ENCODE measurements around the gene EML3.
A peak's percentile ranks its signal among the peaks of the same experiment; 100 is the strongest.
"Not testable (repeated sequence)": the region's sequence is repeated elsewhere in the genome, so short reads cannot be mapped to it uniquely, and the experiment has no call there.

The EML3 gene

DNA sequence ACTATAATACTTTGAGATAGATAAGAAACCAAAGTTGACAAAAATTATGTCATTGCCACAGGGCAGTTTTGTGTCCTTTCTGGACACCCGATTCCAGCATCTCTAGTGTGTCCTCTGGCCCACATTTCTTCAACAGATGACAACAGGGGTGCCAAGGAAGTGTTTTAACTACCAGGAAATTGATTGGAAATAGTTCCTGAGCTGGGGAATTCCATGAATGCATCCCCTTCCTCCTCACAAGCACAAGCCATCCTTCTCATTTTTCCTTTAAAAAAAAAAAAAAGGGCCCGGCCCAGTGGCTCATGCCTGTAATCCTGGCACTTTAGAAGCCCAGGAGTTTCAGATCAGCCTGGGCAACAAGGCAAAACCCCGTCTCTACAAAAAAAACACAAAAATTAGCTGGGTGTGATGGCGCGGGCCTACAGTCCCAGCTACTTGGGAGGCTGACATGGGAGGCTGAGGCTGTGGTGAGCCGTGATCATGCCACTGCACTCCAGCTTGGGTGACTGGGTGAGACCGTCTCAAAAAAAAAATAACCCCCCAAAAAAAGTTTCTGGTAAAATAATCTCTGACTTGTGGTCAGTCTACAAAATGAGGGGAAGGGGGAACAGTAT, 10.0 kb upstream of the EML3 start:
- H3K9ac ChIP-seq = peak overlapping the region; percentile 20; the same call in 1 of the 2 replicates

DNA sequence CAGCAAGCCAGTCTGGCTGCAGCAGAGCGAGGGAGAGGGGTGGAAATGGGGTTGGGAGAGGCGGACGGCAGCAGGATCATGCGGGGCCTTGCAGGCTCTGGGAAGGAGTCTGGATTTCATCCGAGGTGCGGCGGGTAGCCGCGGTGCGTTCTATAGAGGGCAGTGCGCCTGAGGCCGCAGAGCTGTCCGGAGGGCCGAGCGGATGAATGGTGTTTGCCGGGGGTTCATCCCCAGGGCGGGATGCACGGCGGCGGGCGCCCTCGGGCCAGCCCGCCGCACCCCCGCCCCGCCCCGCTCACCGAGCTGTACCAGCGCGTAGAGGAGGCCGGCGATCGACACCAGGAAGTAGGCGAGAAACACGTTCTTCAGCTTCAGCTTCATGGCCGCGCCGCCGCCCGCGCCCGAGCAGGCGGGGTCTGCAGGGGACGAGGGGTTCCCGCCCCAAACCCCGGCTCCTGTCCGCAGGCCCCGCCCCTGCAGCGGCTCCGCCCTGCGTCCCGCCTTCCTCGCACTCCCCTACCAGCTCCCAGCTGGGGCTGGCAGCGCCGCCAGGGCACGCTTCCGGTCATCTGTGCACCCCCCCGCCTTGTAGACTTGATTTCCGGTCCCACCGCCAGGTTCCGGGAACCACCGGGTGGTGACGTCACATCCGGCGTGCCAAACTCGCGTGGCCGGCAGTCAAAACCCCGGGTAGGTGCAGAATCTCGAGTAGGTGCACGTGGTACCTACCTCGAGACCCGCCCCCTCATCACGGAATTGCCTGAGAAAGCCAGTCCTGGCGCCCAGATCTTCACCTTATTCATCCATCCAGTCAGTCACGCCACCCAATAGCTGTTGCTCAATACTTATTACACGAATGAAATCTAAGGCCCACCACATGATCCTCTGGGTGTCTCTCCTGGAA, 9.2 kb upstream of the EML3 start, which contains the start of gene B3GAT3:
TSS of gene B3GAT3 (minus strand) at position 420 of the 904 bp plus-strand sequence. CDS start at position 381, 39 bp downstream.
- Histone ChIP-seq H4K20me1 (ENCODE audit: insufficient read depth) (no peaks in the 10 kb centered on the region), H2AFZ (ENCODE audit: low read depth) (peak within 1 kb of the TSS; percentile 70; the same call in 1 of the 2 replicates), H3K36me3 (ENCODE audit: insufficient read depth) (no peaks in the 10 kb centered on the region), H3K4me1 (ENCODE audit: low read depth, poor library complexity, severe bottlenecking) (peaks cover 22% of the 10 kb centered on the region), H3K9ac (peak within 1 kb of the TSS; percentile 65; the same call in 1 of the 2 replicates), H3K4me3 (IDR thresholded peaks at IDR 0.05; ENCODE audit: insufficient read depth, low read depth, low read length) (no peak within 1 kb of the TSS), H3K27ac (peak within 1 kb of the TSS; percentile 56), H3K79me2 (ENCODE audit: insufficient read depth, low read depth) (no peaks in the 10 kb centered on the region), H3K4me2 (peak within 1 kb of the TSS; percentile 71), H3K27me3 (ENCODE audit: insufficient read depth, low read depth) (no peaks in the 10 kb centered on the region)
- TF ChIP-seq, protein P1, sequence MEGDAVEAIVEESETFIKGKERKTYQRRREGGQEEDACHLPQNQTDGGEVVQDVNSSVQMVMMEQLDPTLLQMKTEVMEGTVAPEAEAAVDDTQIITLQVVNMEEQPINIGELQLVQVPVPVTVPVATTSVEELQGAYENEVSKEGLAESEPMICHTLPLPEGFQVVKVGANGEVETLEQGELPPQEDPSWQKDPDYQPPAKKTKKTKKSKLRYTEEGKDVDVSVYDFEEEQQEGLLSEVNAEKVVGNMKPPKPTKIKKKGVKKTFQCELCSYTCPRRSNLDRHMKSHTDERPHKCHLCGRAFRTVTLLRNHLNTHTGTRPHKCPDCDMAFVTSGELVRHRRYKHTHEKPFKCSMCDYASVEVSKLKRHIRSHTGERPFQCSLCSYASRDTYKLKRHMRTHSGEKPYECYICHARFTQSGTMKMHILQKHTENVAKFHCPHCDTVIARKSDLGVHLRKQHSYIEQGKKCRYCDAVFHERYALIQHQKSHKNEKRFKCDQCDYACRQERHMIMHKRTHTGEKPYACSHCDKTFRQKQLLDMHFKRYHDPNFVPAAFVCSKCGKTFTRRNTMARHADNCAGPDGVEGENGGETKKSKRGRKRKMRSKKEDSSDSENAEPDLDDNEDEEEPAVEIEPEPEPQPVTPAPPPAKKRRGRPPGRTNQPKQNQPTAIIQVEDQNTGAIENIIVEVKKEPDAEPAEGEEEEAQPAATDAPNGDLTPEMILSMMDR (conservative IDR thresholded peaks at IDR 0.05; ENCODE audit: low read depth, low read length) = no peak

More for the DNA sequence above, 10.0 kb upstream of the EML3 start:
- Histone ChIP-seq H2AFZ (ENCODE audit: low read depth) (peak overlapping the region; percentile 70; the same call in 1 of the 2 replicates), H4K20me1 (ENCODE audit: insufficient read depth) (no peaks in the 10 kb centered on the region), H3K4me2 (peak overlapping the region; percentile 47), H3K79me2 (ENCODE audit: insufficient read depth, low read depth) (no peaks in the 10 kb centered on the region), H3K4me3 (IDR thresholded peaks at IDR 0.05; ENCODE audit: insufficient read depth, low read depth, low read length) (no peak overlapping the region), H3K36me3 (ENCODE audit: insufficient read depth) (no peaks in the 10 kb centered on the region), H3K27ac (peak overlapping the region; percentile 56), H3K4me1 (ENCODE audit: low read depth, poor library complexity, severe bottlenecking) (peaks cover 22% of the 10 kb centered on the region), H3K27me3 (ENCODE audit: insufficient read depth, low read depth) (no peaks in the 10 kb centered on the region)
- TF ChIP-seq, protein P1 (conservative IDR thresholded peaks at IDR 0.05; ENCODE audit: low read depth, low read length) = no peak

DNA sequence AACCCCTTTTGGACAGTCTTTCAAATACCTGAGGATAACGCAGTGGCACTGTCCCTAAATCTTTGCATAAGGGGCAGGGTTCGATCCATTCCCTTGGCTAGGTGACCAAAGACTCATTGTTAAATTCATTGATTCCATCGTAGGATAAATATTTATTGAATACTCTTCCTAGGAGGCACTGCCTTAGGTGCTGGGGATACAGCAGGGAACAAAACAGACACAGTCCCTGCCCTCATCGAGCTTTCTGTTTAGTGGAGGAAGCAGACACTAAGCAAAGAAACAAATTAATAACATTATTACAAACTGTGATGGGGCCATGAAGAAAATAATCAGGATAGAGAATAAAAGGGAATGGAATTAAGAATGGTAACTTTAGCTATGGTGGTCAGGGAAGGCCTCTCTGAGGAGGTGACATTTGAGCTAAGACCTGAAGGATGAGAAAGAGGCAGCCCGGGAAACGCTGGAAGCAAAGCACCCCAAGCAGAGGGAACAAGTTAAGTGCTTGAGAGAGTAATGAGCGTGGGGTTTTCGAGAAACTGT, 8.5 kb upstream of the EML3 start:
- Histone ChIP-seq H3K79me2 (ENCODE audit: insufficient read depth, low read depth) (no peaks in the 10 kb centered on the region), H3K27me3 (ENCODE audit: insufficient read depth, low read depth) (no peaks in the 10 kb centered on the region), H4K20me1 (ENCODE audit: insufficient read depth) (no peaks in the 10 kb centered on the region), H3K27ac (peak overlapping the region; percentile 56), H3K4me3 (IDR thresholded peaks at IDR 0.05; ENCODE audit: insufficient read depth, low read depth, low read length) (no peak overlapping the region), H3K36me3 (ENCODE audit: insufficient read depth) (no peaks in the 10 kb centered on the region), H3K9ac (peak overlapping the region; percentile 65; the same call in 1 of the 2 replicates), H3K4me2 (peak overlapping the region; percentile 71), H3K4me1 (ENCODE audit: low read depth, poor library complexity, severe bottlenecking) (peaks cover 22% of the 10 kb centered on the region), H2AFZ (ENCODE audit: low read depth) (peak overlapping the region; percentile 70; the same call in 1 of the 2 replicates)
- TF ChIP-seq, protein P1 (conservative IDR thresholded peaks at IDR 0.05; ENCODE audit: low read depth, low read length) = no peak

DNA sequence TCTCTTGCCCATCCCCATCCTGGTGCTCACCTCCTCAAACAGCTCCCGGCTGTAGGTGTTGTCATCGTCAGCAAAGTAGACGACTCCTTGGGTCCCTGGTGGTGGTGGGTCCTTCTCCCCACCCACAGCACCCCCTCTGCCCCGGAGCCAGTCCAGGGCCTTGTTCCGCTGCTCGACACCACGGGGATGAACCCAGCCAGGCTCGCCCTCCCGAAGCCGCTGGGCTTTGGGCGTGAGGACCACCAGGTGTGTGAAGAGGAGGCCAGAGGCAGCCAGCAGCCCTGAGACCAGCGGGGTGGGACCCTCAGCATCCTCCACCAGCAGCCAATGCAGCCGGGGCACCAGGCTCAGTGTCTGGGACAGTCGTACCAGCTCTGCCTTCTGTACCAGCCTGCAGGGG, 4.4 kb upstream of the EML3 start:
- not testable (repeated sequence) for H3K36me3 ChIP-seq (ENCODE audit: insufficient read depth); H3K79me2 ChIP-seq (ENCODE audit: insufficient read depth, low read depth); H3K27ac ChIP-seq; H4K20me1 ChIP-seq (ENCODE audit: insufficient read depth); H3K4me3 ChIP-seq (IDR thresholded peaks at IDR 0.05; ENCODE audit: insufficient read depth, low read depth, low read length); H3K4me2 ChIP-seq; H3K27me3 ChIP-seq (ENCODE audit: insufficient read depth, low read depth); H3K9ac ChIP-seq; H2AFZ ChIP-seq (ENCODE audit: low read depth)
- H3K4me1 ChIP-seq (ENCODE audit: low read depth, poor library complexity, severe bottlenecking) = peaks cover 35% of the 10 kb centered on the region

All from KMS-11 (cell line).